Osteocyte (in vitro differentiated cells): ENCODE data around the gene ZNF334. TPM values are rescaled to one million over a fixed set of nuclear protein-coding genes. Genes with fewer than 3 reads are reported as not detected.

Experiments
- DNase-seq: peaks from one replicate; pipeline ENCODE4 v3.0.0; 2021; ENCODE audit warnings: mixed read lengths; ENCODE audit not compliant: unreplicated experiment; ENCODE audit errors: extremely low spot score
- H3K27ac Mint-ChIP-seq: one replicate; pipeline ENCODE4 v1.8.0; 2021; ENCODE audit warnings: mild to moderate bottlenecking, mixed read lengths; ENCODE audit not compliant: unreplicated experiment
- H3K27me3 Mint-ChIP-seq: one replicate; pipeline ENCODE4 v1.8.0; 2021; ENCODE audit warnings: mixed read lengths; ENCODE audit not compliant: unreplicated experiment
- H3K36me3 Mint-ChIP-seq: one replicate; pipeline ENCODE4 v1.8.0; 2021; ENCODE audit warnings: mixed read lengths; ENCODE audit not compliant: unreplicated experiment
- H3K4me1 Mint-ChIP-seq: one replicate; pipeline ENCODE4 v1.8.0; 2021; ENCODE audit warnings: mixed read lengths; ENCODE audit not compliant: unreplicated experiment
- H3K4me3 Mint-ChIP-seq: one replicate; pipeline ENCODE4 v1.8.0; 2021; ENCODE audit warnings: mild to moderate bottlenecking, moderate library complexity, mixed read lengths; ENCODE audit not compliant: unreplicated experiment
- H3K9me3 Mint-ChIP-seq: one replicate; pipeline ENCODE4 v1.8.0; 2021; ENCODE audit warnings: mixed read lengths; ENCODE audit not compliant: unreplicated experiment
- total RNA-seq: library from RNA; stranded (reverse); gene quantifications from 2 replicates; pipeline ENCODE4 v1.2.1, GENCODE V29; 2021
- TF ChIP-seq, protein P1 (sequence below): fragments of 200-600 bp; sonication (generic); IDR thresholded peaks from 2 replicates; pipeline ENCODE4 v1.5.0; 2021; ENCODE audit warnings: antibody characterized with exemption, mild to moderate bottlenecking, moderate library complexity

ZNF334 gene
- total RNA-seq, 1 donor from 2014 or later = 3.7 TPM

DNA sequence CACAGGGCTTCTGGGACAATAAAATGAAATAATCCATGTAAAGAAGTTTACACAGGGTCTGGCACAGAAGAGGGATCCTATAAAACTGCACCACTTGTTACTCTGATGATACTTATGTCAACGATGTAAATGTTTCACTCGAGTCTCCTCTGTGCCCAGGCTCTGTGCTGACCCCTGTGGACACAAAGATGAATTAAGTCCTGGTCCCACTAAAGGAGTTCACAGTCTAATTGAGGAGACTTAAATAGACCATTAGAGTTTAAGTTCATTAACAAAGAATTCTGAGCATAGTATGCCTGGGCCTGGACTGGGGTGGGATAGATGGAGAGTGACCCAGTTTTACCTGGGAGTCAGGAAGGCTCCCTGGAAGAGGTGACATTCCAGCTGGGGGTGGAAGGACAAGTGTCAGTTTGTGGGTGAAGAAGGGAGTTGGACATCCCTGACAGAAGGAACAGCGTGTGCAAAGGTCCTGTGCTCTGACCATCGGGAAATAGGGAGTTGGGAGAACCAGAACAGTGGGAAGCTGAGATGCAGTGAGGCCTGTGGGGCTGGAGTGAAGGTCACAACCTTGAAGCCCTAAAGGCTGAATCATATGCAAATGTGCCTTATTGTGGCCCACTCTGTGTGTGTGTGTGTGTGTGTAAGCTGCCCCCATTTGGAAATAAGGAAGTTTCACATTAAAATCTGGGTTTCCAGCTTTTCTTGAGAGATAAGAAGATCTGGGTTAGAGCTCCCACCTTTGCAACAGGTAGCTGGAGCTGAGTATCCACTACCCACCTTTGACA, 36.0 kb upstream of the ZNF334 start:
- no peak overlapping the region for H3K27ac Mint-ChIP-seq
- H3K27me3 Mint-ChIP-seq = no peaks in the 10 kb centered on the region
- H3K4me3 Mint-ChIP-seq = no peak overlapping the region
- H3K9me3 Mint-ChIP-seq = no peaks in the 10 kb centered on the region
- TF ChIP-seq, protein P1, sequence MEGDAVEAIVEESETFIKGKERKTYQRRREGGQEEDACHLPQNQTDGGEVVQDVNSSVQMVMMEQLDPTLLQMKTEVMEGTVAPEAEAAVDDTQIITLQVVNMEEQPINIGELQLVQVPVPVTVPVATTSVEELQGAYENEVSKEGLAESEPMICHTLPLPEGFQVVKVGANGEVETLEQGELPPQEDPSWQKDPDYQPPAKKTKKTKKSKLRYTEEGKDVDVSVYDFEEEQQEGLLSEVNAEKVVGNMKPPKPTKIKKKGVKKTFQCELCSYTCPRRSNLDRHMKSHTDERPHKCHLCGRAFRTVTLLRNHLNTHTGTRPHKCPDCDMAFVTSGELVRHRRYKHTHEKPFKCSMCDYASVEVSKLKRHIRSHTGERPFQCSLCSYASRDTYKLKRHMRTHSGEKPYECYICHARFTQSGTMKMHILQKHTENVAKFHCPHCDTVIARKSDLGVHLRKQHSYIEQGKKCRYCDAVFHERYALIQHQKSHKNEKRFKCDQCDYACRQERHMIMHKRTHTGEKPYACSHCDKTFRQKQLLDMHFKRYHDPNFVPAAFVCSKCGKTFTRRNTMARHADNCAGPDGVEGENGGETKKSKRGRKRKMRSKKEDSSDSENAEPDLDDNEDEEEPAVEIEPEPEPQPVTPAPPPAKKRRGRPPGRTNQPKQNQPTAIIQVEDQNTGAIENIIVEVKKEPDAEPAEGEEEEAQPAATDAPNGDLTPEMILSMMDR = no peak
- H3K4me1 Mint-ChIP-seq = no peaks in the 10 kb centered on the region
- DNase-seq = no peak
- H3K36me3 Mint-ChIP-seq = no peaks in the 10 kb centered on the region

DNA sequence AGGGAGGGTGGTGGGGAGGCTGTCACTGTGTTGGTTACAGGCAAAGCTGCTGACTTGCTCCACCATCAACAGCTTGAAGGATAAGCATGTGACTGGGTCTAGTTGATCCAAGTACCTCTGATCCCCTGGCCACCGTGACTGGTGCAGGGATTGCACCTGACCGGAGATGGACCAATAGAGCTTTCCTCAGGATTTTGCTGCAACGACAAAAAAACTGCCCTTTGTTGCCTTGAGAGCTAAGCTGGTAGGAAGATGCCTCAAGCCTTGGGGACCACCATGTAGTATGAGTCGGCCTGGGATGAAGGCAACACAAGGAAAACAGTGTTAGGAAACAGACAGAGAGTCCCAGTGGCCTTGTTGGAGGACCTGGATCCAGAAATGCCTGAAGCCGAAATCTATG, 35.3 kb upstream of the ZNF334 start:
- H3K4me1 Mint-ChIP-seq = no peaks in the 10 kb centered on the region
- H3K4me3 Mint-ChIP-seq = no peak overlapping the region
- no peaks in the 10 kb centered on the region for H3K36me3 Mint-ChIP-seq
- no peaks in the 10 kb centered on the region for H3K9me3 Mint-ChIP-seq
- no peaks in the 10 kb centered on the region for H3K27me3 Mint-ChIP-seq
- TF ChIP-seq, protein P1 = no peak
- no peak for DNase-seq
- no peak overlapping the region for H3K27ac Mint-ChIP-seq

DNA sequence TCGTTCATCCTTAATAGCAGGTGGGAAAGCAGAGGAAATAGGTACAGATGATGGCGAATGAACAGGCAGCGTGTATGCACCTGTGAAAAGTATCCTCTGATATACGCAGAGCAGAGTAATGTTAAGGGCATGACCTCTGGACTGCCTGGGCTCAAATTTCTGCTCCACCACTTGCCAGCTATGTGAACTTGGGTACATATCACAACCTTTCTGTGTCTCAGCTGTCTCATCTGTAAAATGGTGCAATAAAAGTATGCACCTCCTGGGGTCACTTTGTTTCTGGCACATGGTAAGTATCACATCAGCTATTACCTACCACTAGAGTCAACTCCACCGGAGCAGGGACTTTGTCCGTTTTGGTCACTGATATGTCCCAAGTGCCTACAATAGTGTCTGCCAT, 34.6 kb upstream of the ZNF334 start:
- H3K9me3 Mint-ChIP-seq = no peaks in the 10 kb centered on the region
- no peaks in the 10 kb centered on the region for H3K4me1 Mint-ChIP-seq

DNA sequence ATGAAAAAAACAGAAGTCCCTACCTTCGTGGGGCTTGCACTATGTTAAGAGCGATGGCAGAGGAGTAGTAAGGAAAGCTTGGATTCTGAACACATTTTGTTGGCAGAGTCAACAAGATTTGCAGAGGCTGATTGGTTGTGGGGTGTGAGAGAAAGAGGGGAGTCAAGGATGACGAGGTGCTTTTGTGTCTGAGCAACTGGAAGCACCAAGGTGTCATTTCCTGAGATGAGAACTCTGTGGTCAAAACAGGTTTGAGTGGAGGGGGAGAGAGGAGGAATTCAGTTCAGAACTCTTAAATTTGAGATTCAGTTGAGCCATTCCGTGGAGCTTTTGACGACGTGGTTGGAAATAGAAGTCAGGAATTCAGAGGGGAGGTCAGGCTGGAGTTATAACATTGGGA, 33.6 kb upstream of the ZNF334 start:
- H3K36me3 Mint-ChIP-seq = no peaks in the 10 kb centered on the region

More for the DNA sequence above, 34.6 kb upstream of the ZNF334 start:
- Mint-ChIP-seq H3K27me3 (no peaks in the 10 kb centered on the region), H3K36me3 (no peaks in the 10 kb centered on the region), H3K4me3 (no peak overlapping the region), H3K27ac (no peak overlapping the region)
- TF ChIP-seq, protein P1 = no peak
- DNase-seq = no peak

DNA sequence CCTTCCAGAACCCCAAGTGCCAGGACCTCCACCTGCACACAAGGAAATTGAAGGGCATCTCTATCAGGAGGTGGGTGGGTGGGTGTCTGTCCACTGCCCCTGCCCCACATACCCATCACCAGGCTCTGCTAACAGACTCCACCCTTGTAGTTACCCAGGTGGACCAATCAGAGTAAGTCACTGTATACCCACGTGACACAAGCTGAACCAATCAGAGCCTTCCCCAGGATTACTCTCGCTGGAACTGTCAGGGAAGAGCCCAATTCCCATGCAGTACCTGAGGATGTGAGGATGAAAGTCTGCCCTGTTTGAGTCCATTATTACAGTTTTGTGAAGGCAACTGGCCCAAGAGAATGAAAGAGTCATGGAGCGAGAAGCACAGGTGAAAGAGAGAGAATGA, 32.9 kb upstream of the ZNF334 start:
- Mint-ChIP-seq H3K4me1 (no peaks in the 10 kb centered on the region), H3K27me3 (no peaks in the 10 kb centered on the region), H3K4me3 (no peak overlapping the region), H3K9me3 (no peaks in the 10 kb centered on the region), H3K27ac (no peak overlapping the region), H3K36me3 (no peaks in the 10 kb centered on the region)
- TF ChIP-seq, protein P1 = no peak
- DNase-seq = no peak

More for the DNA sequence above, 33.6 kb upstream of the ZNF334 start:
- Mint-ChIP-seq H3K27ac (no peak overlapping the region), H3K4me3 (no peak overlapping the region), H3K4me1 (no peaks in the 10 kb centered on the region), H3K9me3 (no peaks in the 10 kb centered on the region), H3K27me3 (no peaks in the 10 kb centered on the region)
- no peak for DNase-seq
- TF ChIP-seq, protein P1 = no peak
